Keratinocyte (primary cell): Measurements from ENCODE around the gene MARCHF3. TPM values are rescaled to one million over a fixed set of nuclear protein-coding genes. Genes with fewer than 3 reads are reported as not detected.

ENCODE experiments used
- DNase-seq: peaks from one replicate; pipeline ENCODE4 v3.0.0-alpha.2; 2011; ENCODE audit warnings: low read depth, missing footprints, low spot score
- FAIRE-seq: peaks from 2 replicates; lab custom pipeline; 2011; peaks lifted over from hg19 to GRCh38; lab: Jason Lieb, UNC
- H2AFZ ChIP-seq: 2 replicates; pipeline ENCODE4 v1.6.0; 2012; ENCODE audit warnings: low read length, control low read depth, inconsistent platforms; ENCODE audit not compliant: control insufficient read depth
- H3K27ac ChIP-seq: 2 replicates; pipeline ENCODE4 v1.5.1; 2011; ENCODE audit warnings: low read length; ENCODE audit not compliant: control insufficient read depth, insufficient read depth
- H3K27me3 ChIP-seq: 3 replicates; pipeline ENCODE4 v1.6.0; 2011; ENCODE audit warnings: low read length; ENCODE audit not compliant: control insufficient read depth, insufficient read depth; ENCODE audit errors: extremely low read depth
- H3K36me3 ChIP-seq, 2 experiments: 2 replicates in 1 of 2; 3 replicates in 1 of 2; pipeline ENCODE4 v1.5.1; 2011; ENCODE audit warnings: low read length in 2 of 2, mild to moderate bottlenecking in 1 of 2; ENCODE audit not compliant: control insufficient read depth in 2 of 2, insufficient read depth in 2 of 2; ENCODE audit errors: extremely low read depth in 1 of 2
- H3K4me1 ChIP-seq: 3 replicates; pipeline ENCODE4 v1.5.1; 2011; ENCODE audit warnings: low read length; ENCODE audit not compliant: control insufficient read depth, insufficient read depth; ENCODE audit errors: extremely low read depth
- H3K4me2 ChIP-seq: 3 replicates; pipeline ENCODE4 v1.6.0; 2011; ENCODE audit warnings: low read depth, low read length; ENCODE audit not compliant: control insufficient read depth, insufficient read depth; ENCODE audit errors: extremely low read depth
- H3K4me3 ChIP-seq, 3 experiments: fragments of 200-600 bp in 1 of 3; sonication (generic) in 1 of 3; 2 replicates in 2 of 3; 3 replicates in 1 of 3; pipeline ENCODE4 v1.5.1; 2011 to 2016; ENCODE audit warnings: low read length in 3 of 3, mild to moderate bottlenecking in 3 of 3, control low read depth in 2 of 3, inconsistent platforms in 1 of 3, low read depth in 1 of 3, mixed read lengths in 1 of 3, mixed run types in 1 of 3, moderate library complexity in 1 of 3; ENCODE audit not compliant: control insufficient read depth in 2 of 3, insufficient read depth in 2 of 3; ENCODE audit errors: extremely low read depth in 1 of 3
- H3K79me2 ChIP-seq: 2 replicates; pipeline ENCODE4 v1.6.0; 2012; ENCODE audit warnings: low read length; ENCODE audit not compliant: control insufficient read depth, insufficient read depth
- H3K9ac ChIP-seq: 3 replicates; pipeline ENCODE4 v1.6.0; 2011; ENCODE audit warnings: low read length; ENCODE audit not compliant: control insufficient read depth, insufficient read depth; ENCODE audit errors: extremely low read depth
- H3K9me1 ChIP-seq: 3 replicates; pipeline ENCODE4 v1.6.0; 2011; ENCODE audit warnings: low read length; ENCODE audit not compliant: control insufficient read depth, insufficient read depth; ENCODE audit errors: extremely low read depth
- H3K9me3 ChIP-seq: 2 replicates; pipeline ENCODE4 v1.5.1; 2012; ENCODE audit warnings: low read depth, low read length; ENCODE audit not compliant: control insufficient read depth
- H4K20me1 ChIP-seq: 3 replicates; pipeline ENCODE4 v1.6.0; 2011; ENCODE audit warnings: low read length; ENCODE audit not compliant: control insufficient read depth, insufficient read depth; ENCODE audit errors: extremely low read depth
- CTCF ChIP-seq, 3 experiments: IDR thresholded peaks in 1 of 3; conservative IDR thresholded peaks in 1 of 3; optimal IDR thresholded peaks in 1 of 3; 2 replicates in 2 of 3; 3 replicates in 1 of 3; pipeline versions ENCODE3 to v1.5.1; 2011; ENCODE audit warnings: low read length in 3 of 3, mild to moderate bottlenecking in 3 of 3, moderate library complexity in 2 of 3, control low read depth in 1 of 3, inconsistent platforms in 1 of 3; ENCODE audit not compliant: insufficient read depth in 2 of 3; ENCODE audit errors: extremely low read depth in 1 of 3
- EZH2 ChIP-seq: IDR thresholded peaks from one replicate; pipeline ENCODE4 v1.6.1; 2012; ENCODE audit warnings: inconsistent platforms, mild to moderate bottlenecking, low read length, moderate library complexity
- dilution Hi-C: fragments of 300-500 bp; cut with MboI; formaldehyde crosslinking; loops from one replicate; pipeline ENCODE4 v1.7.0; 2020; ENCODE audit warnings: low sequenced_read_pairs; ENCODE audit not compliant: extremely low pct_ligation_motif_present
- polyA plus RNA-seq, 5 experiments: library from polyadenylated mRNA; depleted of rRNA in 3 of 5; stranded (reverse) in 3 of 5; stranded (forward) in 1 of 5; unstranded in 1 of 5; fragments of >200 nt; gene quantifications; 1 replicate in 1 of 5; 2 replicates in 3 of 5; 3 replicates in 1 of 5; pipeline versions ENCODE4 v1.2.1 to v1.2.3, GENCODE V29; 2011 to 2012; ENCODE audit warnings: missing spikeins in 2 of 5, low read depth in 1 of 5, low replicate concordance in 1 of 5

The MARCHF3 gene
- polyA plus RNA-seq, 1 donor (not counting 4 experiments of a cell fraction or from before 2014, with no cell fraction given), result 0.45 TPM

GRCh38 chr5:126970517-126971017, 59.8 kb downstream of the MARCHF3 start:
- H2AFZ ChIP-seq, result no peak overlapping the region
- no peaks in the 10 kb centered on the region for H3K36me3 ChIP-seq
- no peak overlapping the region for H3K9ac ChIP-seq
- no peak for FAIRE-seq
- no peaks in the 10 kb centered on the region for H4K20me1 ChIP-seq
- H3K9me1 ChIP-seq, result no peaks in the 10 kb centered on the region
- H3K79me2 ChIP-seq, result no peaks in the 10 kb centered on the region
- H3K4me1 ChIP-seq, result no peaks in the 10 kb centered on the region
- H3K27ac ChIP-seq, result no peak overlapping the region
- no peaks in the 10 kb centered on the region for H3K9me3 ChIP-seq
- dilution Hi-C loops, result no loop called here
- no peak overlapping the region for H3K4me3 ChIP-seq
- no peak overlapping the region for H3K4me2 ChIP-seq
- H3K27me3 ChIP-seq, result no peaks in the 10 kb centered on the region
- TF ChIP-seq CTCF (optimal IDR thresholded peaks at IDR 0.05 in 1 of 3, IDR thresholded peaks at IDR 0.05 in 1 of 3, conservative IDR thresholded peaks at IDR 0.05 in 1 of 3; ENCODE audit: extremely low read depth in 1 of 3, insufficient read depth in 2 of 3, low read length in 3 of 3) (no peak), EZH2 (no peak)
- no peak for DNase-seq

- dilution Hi-C loops, result no loop called here
- Histone ChIP-seq H3K9me1 (no peaks in the 10 kb centered on the region), H3K4me3 (no peak overlapping the region), H4K20me1 (no peaks in the 10 kb centered on the region), H3K9ac (no peak overlapping the region), H3K36me3 (no peaks in the 10 kb centered on the region), H3K4me2 (no peak overlapping the region), H3K9me3 (no peaks in the 10 kb centered on the region), H3K27me3 (no peaks in the 10 kb centered on the region), H3K79me2 (no peaks in the 10 kb centered on the region), H3K27ac (no peak overlapping the region), H3K4me1 (no peaks in the 10 kb centered on the region), H2AFZ (no peak overlapping the region)
- DNase-seq (no peak), FAIRE-seq (no peak)
- TF ChIP-seq EZH2 (no peak), CTCF (optimal IDR thresholded peaks at IDR 0.05 in 1 of 3, IDR thresholded peaks at IDR 0.05 in 1 of 3, conservative IDR thresholded peaks at IDR 0.05 in 1 of 3; ENCODE audit: extremely low read depth in 1 of 3, insufficient read depth in 2 of 3, low read length in 3 of 3) (no peak)
These were observed 60.8 kb downstream of the MARCHF3 start for GRCh38 chr5:126969548-126969947.
